GM19023 (cell line): ENCODE results near the gene BRINP3.

Source experiments
- ATAC-seq: cut with Tn5 transposase; IDR thresholded peaks from one replicate; pipeline ENCODE4 v1.9.1; 2021; ENCODE audit warnings: mild to moderate bottlenecking, moderate library complexity; ENCODE audit not compliant: unreplicated experiment

The BRINP3 gene

GRCh38 chr1:190327271-190327670 is 150.4 kb downstream of the BRINP3 start:
- ATAC-seq: no peak

GRCh38 chr1:190323530-190323929 is 154.1 kb downstream of the BRINP3 start:
- ATAC-seq: no peak

- no peak for ATAC-seq
These were observed 155.4 kb downstream of the BRINP3 start for GRCh38 chr1:190322274-190322673.

GRCh38 chr1:190320952-190321351 is 156.7 kb downstream of the BRINP3 start:
- no peak for ATAC-seq

DNA sequence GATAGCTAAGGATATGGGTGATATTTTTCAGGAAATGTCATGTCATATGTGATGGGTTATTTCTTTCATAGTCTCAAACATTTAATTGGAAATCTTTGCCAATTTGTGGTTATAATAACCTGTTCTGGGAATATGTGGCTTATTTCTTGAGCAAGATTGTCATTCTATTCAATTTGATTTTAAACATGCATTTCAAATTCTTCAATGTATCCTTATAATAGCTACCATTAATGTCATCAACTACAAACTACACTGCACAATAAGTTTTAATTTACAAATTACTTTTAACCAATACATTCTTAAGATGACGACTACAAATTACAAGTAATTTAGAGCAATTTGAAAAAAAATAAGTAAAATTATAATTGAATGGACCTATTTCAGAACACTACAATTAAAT is 164.9 kb downstream of the BRINP3 start:
- no peak for ATAC-seq

DNA sequence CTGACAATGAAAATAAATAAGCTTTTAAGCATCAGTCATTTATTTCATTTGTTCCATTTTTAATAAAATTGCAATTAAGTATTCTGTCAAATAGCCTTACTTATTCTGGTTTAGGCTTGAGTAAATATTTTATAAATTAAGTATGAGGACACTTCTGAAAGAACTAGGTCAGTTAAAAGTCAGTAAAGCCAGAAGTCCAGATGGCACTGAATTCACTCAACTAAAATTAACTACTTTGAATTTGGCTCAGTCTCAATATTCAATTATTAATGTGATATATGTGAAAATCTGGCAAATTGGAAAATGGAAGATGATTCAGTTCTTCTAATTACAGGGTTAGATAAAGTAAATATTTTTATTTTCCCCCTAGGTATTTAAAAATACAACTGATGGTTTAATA is 174.2 kb downstream of the BRINP3 start:
- no peak for ATAC-seq

- no peak for ATAC-seq
These were observed 181.2 kb downstream of the BRINP3 start for GRCh38 chr1:190296453-190296852.

GRCh38 chr1:190289897-190290296 is 187.8 kb downstream of the BRINP3 start:
- no peak for ATAC-seq

DNA sequence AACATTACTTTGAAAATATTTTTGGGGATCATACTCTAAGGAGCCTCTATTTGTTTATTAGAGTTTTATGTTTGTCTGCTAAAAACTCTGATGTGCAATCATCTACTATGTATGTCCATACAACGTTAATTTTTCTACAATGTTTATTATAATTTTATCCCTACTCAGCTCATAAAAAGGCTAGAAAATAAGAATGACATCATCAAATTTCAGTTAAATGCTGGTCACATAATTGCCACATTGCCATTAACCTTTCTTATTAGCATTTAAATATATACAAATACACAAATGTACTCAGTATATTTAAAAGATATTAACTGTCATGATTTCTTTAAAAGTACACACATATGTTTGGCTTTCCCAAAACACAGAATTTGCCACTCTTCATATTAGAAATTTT is 191.6 kb downstream of the BRINP3 start:
- ATAC-seq: no peak

- ATAC-seq: no peak
These were observed 200.6 kb downstream of the BRINP3 start for GRCh38 chr1:190277107-190277506.

DNA sequence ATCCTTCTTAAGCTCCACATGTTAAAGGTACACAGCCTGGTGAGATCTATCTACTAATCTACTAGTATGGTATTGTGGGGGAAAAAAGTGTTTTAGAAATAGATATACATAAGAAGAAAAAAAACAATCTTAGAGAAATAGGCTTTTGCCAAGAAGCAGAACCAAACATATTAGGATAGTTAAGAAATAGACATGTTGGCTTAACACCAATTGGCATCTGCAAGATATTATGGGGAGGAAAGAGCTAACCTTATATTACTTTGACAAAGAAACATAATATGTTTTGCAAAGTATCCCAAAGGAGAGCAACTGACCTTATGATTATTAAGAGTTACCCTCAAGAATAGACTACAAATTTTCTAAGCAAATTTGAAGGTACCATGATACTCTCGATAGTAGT is 202.9 kb downstream of the BRINP3 start:
- ATAC-seq: no peak

- ATAC-seq: no peak
These were observed 204.5 kb downstream of the BRINP3 start for GRCh38 chr1:190273161-190273560.

DNA sequence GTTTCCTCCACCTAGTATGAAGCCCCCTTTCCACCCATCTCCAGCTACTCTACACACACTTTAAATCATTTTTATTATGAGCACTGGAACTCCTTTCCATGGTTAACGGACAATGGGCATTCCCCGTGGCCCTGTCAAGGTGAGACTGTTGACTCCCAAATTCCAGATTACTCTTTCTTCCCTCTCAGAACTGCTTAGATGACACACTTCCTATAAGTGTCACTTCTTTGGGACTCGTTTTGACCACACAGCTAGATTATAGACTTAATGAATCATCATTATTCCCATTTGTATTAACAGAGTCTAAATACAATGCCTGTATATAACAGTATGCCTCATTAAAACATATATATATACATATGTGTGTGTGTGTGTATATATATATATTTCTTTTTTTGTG is 215.1 kb downstream of the BRINP3 start:
- no peak for ATAC-seq

GRCh38 chr1:190259424-190259823 is 218.2 kb downstream of the BRINP3 start:
- no peak for ATAC-seq

DNA sequence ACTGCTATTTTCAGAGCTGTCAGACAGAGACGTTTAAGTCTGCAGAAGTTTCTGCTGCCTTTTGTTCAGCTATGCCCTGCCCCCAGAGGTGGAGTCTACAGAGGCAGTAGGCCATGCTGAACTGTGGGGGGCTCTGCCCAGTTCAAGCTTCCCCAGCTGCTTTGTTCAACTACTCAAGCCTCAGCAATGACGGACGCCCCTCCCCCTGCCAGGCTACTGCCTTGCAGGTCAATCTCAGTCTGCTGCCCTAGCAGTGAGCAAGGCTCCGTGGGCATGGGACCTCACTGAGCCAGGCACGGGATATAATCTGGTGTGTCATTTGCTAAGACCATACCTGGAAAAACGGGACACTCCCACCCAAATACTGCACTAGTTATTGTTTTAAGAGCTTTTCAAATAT is 219.7 kb downstream of the BRINP3 start:
- no peak for ATAC-seq

DNA sequence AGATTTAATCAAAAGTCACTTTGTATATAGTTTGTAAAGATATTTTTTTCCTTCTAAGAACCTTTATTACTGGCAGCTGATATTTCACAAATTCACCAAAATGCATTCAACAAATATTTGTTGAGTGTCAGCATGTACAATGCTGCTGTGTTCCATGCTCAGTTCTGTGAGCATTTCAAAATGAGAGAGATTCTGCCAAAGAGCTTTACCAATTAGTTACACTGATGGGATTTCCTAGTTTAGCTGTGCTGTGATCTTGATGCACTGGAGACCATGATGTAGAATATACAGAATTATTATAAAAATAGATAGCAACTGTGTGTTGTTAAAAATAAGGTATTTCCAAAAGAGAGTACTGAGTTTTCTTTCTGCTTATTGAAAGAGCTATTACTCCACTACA is 225.6 kb downstream of the BRINP3 start:
- ATAC-seq: no peak

GRCh38 chr1:190250368-190250767 is 227.3 kb downstream of the BRINP3 start:
- ATAC-seq: no peak

GRCh38 chr1:190244406-190244805 is 233.3 kb downstream of the BRINP3 start:
- ATAC-seq: no peak

- no peak for ATAC-seq
These were observed 234.6 kb downstream of the BRINP3 start for GRCh38 chr1:190243056-190243455.

DNA sequence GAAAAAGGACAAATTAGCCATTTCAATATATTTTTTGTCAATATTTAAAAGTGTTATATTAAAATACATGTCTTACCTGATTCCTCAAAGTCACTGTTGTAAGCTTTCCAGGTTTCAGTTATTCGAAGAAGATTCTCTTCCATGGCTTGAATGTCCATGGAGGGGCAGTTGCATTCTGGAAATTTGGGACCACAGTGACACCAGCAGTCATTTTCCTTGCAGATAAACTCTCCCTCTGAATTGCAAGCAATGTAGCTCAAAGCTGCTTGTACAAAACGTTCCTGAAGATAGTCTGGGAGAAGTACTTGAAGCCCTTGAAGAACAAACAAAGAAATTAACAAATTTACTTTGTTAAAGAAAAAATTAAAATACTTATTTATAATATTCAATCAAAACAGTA is 251.7 kb downstream of the BRINP3 start:
- ATAC-seq: no peak

GRCh38 chr1:190212450-190212849 is 265.2 kb downstream of the BRINP3 start:
- ATAC-seq: no peak

DNA sequence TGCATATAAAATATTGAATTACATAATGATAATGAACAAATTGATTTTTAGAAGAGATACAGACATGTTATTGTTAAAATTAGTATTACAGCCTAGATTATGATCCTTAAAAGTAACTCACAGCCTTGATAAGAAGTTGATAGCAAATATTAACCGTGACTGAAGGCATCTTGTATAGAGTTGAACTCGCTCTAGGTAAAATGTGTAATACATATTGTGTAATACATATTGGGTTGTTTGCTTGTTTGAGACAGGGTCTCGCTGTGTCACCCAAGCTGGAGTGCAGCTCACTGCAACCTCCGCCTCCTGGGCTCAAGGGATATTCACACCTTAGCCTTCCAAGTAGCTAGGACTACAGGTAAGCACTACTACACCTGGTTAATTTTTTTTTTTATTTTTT is 269.9 kb downstream of the BRINP3 start:
- ATAC-seq: no peak

GRCh38 chr1:190205713-190206112 is 272.0 kb downstream of the BRINP3 start:
- ATAC-seq: no peak

- ATAC-seq: no peak
These were observed 281.6 kb downstream of the BRINP3 start for GRCh38 chr1:190196020-190196419.
